ENCODE measurements around the gene PTS.

PTS gene

DNA sequence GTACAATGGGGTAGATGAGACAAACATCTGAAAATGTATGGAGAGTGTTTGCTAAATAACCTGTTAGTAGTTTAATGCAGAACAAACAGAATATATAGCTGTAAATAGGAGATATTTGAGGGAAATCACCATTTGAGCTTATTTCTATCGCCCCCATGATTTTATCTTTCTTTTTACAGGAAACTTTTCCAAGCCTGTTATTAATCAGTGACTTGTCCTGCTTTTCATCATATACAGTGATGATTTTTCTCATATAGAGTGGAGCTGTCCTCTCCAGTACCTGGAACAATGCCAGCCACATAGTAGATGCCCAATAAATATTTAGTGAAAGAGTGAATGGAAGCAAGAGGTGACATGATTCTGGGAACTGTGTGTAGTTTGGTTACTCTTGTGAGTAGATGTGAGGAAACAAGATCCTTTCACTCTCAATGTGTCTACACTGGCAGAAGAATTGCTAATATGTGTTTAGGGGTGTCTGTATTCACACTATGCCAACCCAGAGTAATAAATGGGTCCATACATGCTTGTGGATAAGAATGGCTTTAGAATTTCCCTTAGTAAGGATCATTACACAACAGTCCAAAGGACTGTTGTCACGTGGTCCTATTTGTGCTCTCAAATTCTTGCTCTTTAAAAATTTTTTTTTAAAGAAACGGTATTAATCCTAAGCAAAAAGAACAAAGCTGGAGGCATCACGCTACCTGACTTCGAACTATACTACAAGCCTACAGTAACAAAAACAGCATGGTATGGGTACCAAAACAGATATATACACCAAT is 2.3 kb upstream of the PTS start:
- TF ChIP-seq ZBTB7A (IDR thresholded peaks at IDR 0.05; ENCODE audit: low read depth) (no peak), REST (IDR thresholded peaks at IDR 0.05; ENCODE audit: low read depth) (no peak), RAD21 (IDR thresholded peaks at IDR 0.05; ENCODE audit: low read depth) (no peak), FOXM1 (IDR thresholded peaks at IDR 0.05; ENCODE audit: borderline replicate concordance, low read depth) (no peak), YY1 (IDR thresholded peaks at IDR 0.05; ENCODE audit: low read depth) (no peak), MAX (IDR thresholded peaks at IDR 0.05) (no peak), TAF1 (IDR thresholded peaks at IDR 0.05; ENCODE audit: low read depth) (no peak), CREB1 (IDR thresholded peaks at IDR 0.05; ENCODE audit: low read depth) (no peak), NFIC (IDR thresholded peaks at IDR 0.05) (no peak), TCF12 (IDR thresholded peaks at IDR 0.05; ENCODE audit: low read depth) (no peak), EGR1 (IDR thresholded peaks at IDR 0.05) (no peak), EP300 (IDR thresholded peaks at IDR 0.05; ENCODE audit: borderline replicate concordance) (no peak), CEBPB (IDR thresholded peaks at IDR 0.05) (no peak), TEAD4 (IDR thresholded peaks at IDR 0.05) (no peak)
- TF ChIP-seq, protein P1, sequence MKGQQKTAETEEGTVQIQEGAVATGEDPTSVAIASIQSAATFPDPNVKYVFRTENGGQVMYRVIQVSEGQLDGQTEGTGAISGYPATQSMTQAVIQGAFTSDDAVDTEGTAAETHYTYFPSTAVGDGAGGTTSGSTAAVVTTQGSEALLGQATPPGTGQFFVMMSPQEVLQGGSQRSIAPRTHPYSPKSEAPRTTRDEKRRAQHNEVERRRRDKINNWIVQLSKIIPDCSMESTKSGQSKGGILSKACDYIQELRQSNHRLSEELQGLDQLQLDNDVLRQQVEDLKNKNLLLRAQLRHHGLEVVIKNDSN (IDR thresholded peaks at IDR 0.05): no peak

DNA sequence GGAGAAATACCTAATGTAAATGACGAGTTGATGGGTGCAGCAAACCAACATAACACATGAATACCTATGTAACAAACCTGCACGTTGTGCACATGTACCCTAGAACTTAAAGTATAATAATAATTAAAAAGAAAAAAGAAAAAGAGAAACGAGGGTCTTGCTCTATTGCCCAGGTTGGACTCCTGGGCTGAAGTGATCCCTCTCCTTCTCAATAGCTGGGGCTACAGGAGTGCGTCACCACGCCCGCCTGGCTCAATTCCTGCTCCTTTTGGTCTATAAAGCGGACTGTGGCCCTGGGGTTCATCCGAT is 521 bp upstream of the PTS start:
- no peak for TF ChIP-seq FOXM1 (IDR thresholded peaks at IDR 0.05; ENCODE audit: borderline replicate concordance, low read depth)
- no peak for TF ChIP-seq EP300 (IDR thresholded peaks at IDR 0.05; ENCODE audit: borderline replicate concordance)
- TF ChIP-seq RAD21 (IDR thresholded peaks at IDR 0.05; ENCODE audit: low read depth): no peak
- TF ChIP-seq TEAD4 (IDR thresholded peaks at IDR 0.05): no peak
- TF ChIP-seq, protein P1 (IDR thresholded peaks at IDR 0.05): no peak
- TF ChIP-seq YY1 (IDR thresholded peaks at IDR 0.05; ENCODE audit: low read depth): no peak
- no peak for TF ChIP-seq ZBTB7A (IDR thresholded peaks at IDR 0.05; ENCODE audit: low read depth)
- TF ChIP-seq EGR1 (IDR thresholded peaks at IDR 0.05): no peak

DNA sequence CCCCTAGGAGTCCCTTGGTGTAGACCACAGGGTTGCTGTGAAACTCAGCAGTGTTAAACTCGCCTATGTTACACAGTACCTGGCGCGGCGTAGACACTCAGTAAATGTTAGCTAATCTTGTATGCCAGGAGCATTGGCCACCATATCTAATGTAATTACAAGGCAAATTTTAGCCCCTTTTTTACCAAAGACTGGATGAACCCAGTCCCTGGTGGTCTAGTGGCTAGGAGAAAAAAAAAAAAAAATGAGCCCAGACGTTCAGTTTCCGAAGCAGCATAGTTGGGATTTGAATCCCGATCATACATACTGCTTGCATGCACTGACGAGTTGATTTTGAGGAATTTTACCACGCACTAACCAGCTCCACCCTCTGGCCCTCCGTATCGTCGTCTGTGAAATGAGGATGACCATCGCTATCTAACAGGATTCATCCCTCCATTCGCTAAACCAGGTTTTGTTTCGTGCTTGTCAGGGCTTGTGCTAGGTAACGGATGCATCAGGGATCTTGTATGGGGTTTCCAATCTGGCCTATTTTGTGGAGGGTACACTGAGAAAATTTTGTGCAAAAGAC is 688 bp downstream of the PTS start:
- TF ChIP-seq TAF1 (IDR thresholded peaks at IDR 0.05; ENCODE audit: low read depth) (no peak; the same call in 1 of the 2 replicates), MAX (IDR thresholded peaks at IDR 0.05) (no peak), FOXM1 (IDR thresholded peaks at IDR 0.05; ENCODE audit: borderline replicate concordance, low read depth) (no peak), CEBPB (IDR thresholded peaks at IDR 0.05) (no peak), ZBTB7A (IDR thresholded peaks at IDR 0.05; ENCODE audit: low read depth) (no peak), CREB1 (IDR thresholded peaks at IDR 0.05; ENCODE audit: low read depth) (no peak)

DNA sequence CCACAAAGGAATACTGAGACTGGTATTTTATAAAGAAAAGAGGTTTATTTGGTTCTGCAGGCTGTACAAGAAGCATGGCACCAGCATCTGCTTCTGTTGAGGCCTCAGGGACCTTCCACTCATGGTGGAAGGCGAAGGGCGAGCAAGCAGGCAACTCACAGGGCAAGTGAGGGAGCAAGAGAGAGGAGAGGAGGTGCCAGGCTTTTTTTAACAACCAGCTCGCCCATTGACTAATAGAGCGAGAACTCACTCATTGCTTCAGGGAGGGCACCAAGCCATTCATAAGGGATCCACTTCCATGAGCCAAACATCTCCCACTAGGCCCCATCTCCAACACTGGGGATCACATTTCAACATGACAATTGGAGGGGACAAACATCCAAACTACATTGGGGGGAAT is 1.2 kb downstream of the PTS start:
- no peak for TF ChIP-seq ZBTB7A (IDR thresholded peaks at IDR 0.05; ENCODE audit: low read depth)
- no peak for TF ChIP-seq TEAD4 (IDR thresholded peaks at IDR 0.05)
- no peak for TF ChIP-seq TCF12 (IDR thresholded peaks at IDR 0.05; ENCODE audit: low read depth)
- TF ChIP-seq RAD21 (IDR thresholded peaks at IDR 0.05; ENCODE audit: low read depth): no peak
- no peak for TF ChIP-seq EP300 (IDR thresholded peaks at IDR 0.05; ENCODE audit: borderline replicate concordance)
- TF ChIP-seq FOXM1 (IDR thresholded peaks at IDR 0.05; ENCODE audit: borderline replicate concordance, low read depth): no peak
- no peak for TF ChIP-seq CREB1 (IDR thresholded peaks at IDR 0.05; ENCODE audit: low read depth)
- no peak for TF ChIP-seq NFIC (IDR thresholded peaks at IDR 0.05)
- no peak for TF ChIP-seq CEBPB (IDR thresholded peaks at IDR 0.05)

- no peak for TF ChIP-seq EP300 (IDR thresholded peaks at IDR 0.05; ENCODE audit: borderline replicate concordance)
- TF ChIP-seq NFIC (IDR thresholded peaks at IDR 0.05): no peak
- TF ChIP-seq TEAD4 (IDR thresholded peaks at IDR 0.05): no peak
- TF ChIP-seq RAD21 (IDR thresholded peaks at IDR 0.05; ENCODE audit: low read depth): no peak
- no peak for TF ChIP-seq CREB1 (IDR thresholded peaks at IDR 0.05; ENCODE audit: low read depth)
- TF ChIP-seq CEBPB (IDR thresholded peaks at IDR 0.05): no peak
- TF ChIP-seq, protein P1 (IDR thresholded peaks at IDR 0.05): no peak
- no peak for TF ChIP-seq TCF12 (IDR thresholded peaks at IDR 0.05; ENCODE audit: low read depth)
- no peak for TF ChIP-seq ZBTB7A (IDR thresholded peaks at IDR 0.05; ENCODE audit: low read depth)
Observed at GRCh38 chr11:112228706-112229105, 2.5 kb downstream of the PTS start.

GRCh38 chr11:112229159-112229558 is 2.9 kb downstream of the PTS start:
- no peak for TF ChIP-seq EP300 (IDR thresholded peaks at IDR 0.05; ENCODE audit: borderline replicate concordance)
- no peak for TF ChIP-seq CREB1 (IDR thresholded peaks at IDR 0.05; ENCODE audit: low read depth)
- no peak for TF ChIP-seq TCF12 (IDR thresholded peaks at IDR 0.05; ENCODE audit: low read depth)
- TF ChIP-seq YY1 (IDR thresholded peaks at IDR 0.05; ENCODE audit: low read depth): no peak
- no peak for TF ChIP-seq REST (IDR thresholded peaks at IDR 0.05; ENCODE audit: low read depth)
- no peak for TF ChIP-seq MAX (IDR thresholded peaks at IDR 0.05)
- TF ChIP-seq CEBPB (IDR thresholded peaks at IDR 0.05): no peak
- TF ChIP-seq, protein P1 (IDR thresholded peaks at IDR 0.05): no peak
- TF ChIP-seq ZBTB7A (IDR thresholded peaks at IDR 0.05; ENCODE audit: low read depth): no peak
- no peak for TF ChIP-seq TAF1 (IDR thresholded peaks at IDR 0.05; ENCODE audit: low read depth)
- no peak for TF ChIP-seq EGR1 (IDR thresholded peaks at IDR 0.05)
- no peak for TF ChIP-seq NFIC (IDR thresholded peaks at IDR 0.05)
- TF ChIP-seq TEAD4 (IDR thresholded peaks at IDR 0.05): no peak
- no peak for TF ChIP-seq RAD21 (IDR thresholded peaks at IDR 0.05; ENCODE audit: low read depth)
- no peak for TF ChIP-seq FOXM1 (IDR thresholded peaks at IDR 0.05; ENCODE audit: borderline replicate concordance, low read depth)

Data from Ishikawa (cell line).